ENCODE measurements around the gene SUMO1. TPM values are rescaled to one million over a fixed set of nuclear protein-coding genes. Genes with fewer than 3 reads are reported as not detected.
"Not testable (repeated sequence)": the region's sequence is repeated elsewhere in the genome, so short reads cannot be mapped to it uniquely, and the experiment has no call there.

Gene SUMO1
- 100 to 1,000 TPM; 101 to 120 TPM for total RNA-seq

DNA sequence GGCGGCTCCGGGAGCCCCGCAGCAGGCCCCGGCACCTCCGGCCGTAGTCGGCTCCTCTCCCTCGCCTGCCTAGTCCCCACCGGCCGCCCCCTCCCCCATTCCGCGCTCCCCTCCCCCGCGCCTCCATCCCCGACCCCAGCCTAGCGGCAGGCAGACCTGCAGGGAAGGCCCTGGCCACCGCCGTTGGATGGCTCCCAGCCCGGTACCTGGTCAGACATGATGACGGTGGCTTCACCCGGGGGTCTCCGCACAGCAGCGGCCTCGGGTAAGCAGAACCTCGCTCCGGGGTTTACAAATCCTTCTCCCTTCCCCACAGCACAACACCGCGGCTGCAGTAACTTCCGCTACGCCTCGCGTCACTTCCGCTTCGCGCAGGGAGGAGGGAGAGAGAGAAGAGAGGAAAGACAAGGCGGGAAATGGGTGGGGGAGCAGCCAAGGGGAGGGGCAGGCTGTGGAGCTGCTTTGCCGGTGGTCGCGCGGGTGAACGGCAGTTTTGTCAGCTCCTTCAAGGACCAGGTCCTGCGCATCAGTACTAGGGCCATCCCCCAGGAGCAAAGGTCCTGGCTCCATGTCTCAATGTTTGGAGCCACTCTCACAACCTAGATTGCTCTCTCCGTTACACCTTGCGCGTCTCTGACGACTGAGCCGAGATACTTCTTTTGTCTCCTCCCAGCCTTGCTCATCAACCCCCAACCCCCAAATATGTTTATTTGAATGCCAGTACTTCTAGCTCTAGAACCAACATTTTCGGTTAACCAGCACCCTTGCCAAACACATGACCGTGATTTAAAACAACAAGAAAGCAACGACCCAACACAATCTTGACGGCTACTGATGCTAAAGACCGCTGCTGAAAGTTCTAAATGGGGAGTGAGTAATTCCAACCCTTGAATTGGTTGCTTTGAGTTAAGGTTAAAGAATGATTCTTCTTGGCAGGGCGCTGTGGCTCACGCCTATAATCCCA is at the start of gene SUMO1:
TSS of gene SUMO1 (minus strand) at position 364 of the 964 bp plus-strand sequence. CDS start at position 218, 146 bp downstream.
- peaks cover 31% of the 10 kb centered on the region for H3K4me1 Mint-ChIP-seq
- peak; percentile 95 for DNase-seq
- H3K9me3 Mint-ChIP-seq, result peaks cover 5% of the 10 kb centered on the region
- peak within 1 kb of the TSS; percentile 88 for H3K4me3 Mint-ChIP-seq
- H3K27ac Mint-ChIP-seq, result peak within 1 kb of the TSS; percentile 97
- ChIA-PET CTCF (interaction anchor here (0.6 to 1.3 kb wide), 2 partner anchors 34 to 120 kb away, joined by 3 read pairs; no protein-coding TSS in a partner anchor), POLR2A (no interaction called here)
- H3K27me3 Mint-ChIP-seq, result no peaks in the 10 kb centered on the region
- H3K36me3 Mint-ChIP-seq (ENCODE audit: low read depth), result peaks cover 4% of the 10 kb centered on the region

DNA sequence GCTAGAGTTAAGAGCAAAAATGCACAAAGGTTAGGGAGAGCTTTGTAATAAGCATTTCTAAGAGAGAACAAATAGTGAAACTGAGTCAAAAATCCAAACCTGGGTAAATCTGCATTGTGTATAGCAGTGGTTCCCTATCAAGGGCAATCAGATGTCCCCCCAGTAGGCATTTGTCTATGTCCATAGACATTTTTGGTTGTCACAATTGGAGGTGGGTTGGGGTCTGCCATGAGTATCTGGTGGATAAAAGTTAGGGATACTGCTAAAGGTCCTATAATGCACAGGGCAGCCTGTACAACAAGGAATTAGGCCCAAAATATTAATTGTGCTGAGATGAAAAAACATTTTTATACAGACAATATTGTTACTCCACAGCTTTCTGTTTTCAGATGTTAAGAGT is 48.2 kb upstream of the SUMO1 start:
- Mint-ChIP-seq H3K9me3 (no peaks in the 10 kb centered on the region), H3K4me1 (peaks cover under 1% of the 10 kb centered on the region), H3K27me3 (no peaks in the 10 kb centered on the region), H3K36me3 (ENCODE audit: low read depth) (peaks cover 53% of the 10 kb centered on the region), H3K27ac (no peak overlapping the region), H3K4me3 (no peak overlapping the region)
- no peak for DNase-seq
- ChIA-PET CTCF (interaction anchor here (0.6 to 1.1 kb wide), 5 partner anchors 8 to 1656 kb away, joined by 3 to 6 read pairs (median 4); no protein-coding TSS in a partner anchor), POLR2A (no interaction called here)

DNA sequence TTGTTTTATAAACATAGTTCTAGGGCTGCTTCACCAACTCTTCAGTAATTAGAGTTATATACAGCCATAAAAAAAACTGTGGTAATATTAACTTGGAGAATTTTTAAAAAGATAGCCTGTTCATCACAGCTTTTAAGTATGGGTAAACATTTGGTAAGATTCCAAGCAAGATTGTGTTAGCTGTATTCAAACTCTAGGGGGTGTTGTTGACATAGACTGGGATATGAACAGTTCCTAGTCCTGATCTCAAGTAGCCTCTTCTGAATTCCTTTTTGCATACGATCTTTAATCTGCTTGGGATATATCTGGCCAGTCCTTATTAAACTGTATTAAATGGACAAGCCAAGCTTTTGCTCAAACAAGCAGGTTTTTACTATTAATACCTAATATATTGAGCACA is 40.5 kb upstream of the SUMO1 start:
- no peak overlapping the region for H3K4me3 Mint-ChIP-seq
- H3K36me3 Mint-ChIP-seq (ENCODE audit: low read depth), result peaks cover 40% of the 10 kb centered on the region
- peak overlapping the region; percentile 50 for H3K27ac Mint-ChIP-seq
- peaks cover 27% of the 10 kb centered on the region for H3K4me1 Mint-ChIP-seq
- ChIA-PET CTCF (interaction anchor here (0.7 to 2.1 kb wide), 2 partner anchors 11 to 65 kb away, joined by 3 to 9 read pairs; no protein-coding TSS in a partner anchor), POLR2A (no interaction called here)
- DNase-seq, result no peak
- no peaks in the 10 kb centered on the region for H3K27me3 Mint-ChIP-seq
- H3K9me3 Mint-ChIP-seq, result no peaks in the 10 kb centered on the region

DNA sequence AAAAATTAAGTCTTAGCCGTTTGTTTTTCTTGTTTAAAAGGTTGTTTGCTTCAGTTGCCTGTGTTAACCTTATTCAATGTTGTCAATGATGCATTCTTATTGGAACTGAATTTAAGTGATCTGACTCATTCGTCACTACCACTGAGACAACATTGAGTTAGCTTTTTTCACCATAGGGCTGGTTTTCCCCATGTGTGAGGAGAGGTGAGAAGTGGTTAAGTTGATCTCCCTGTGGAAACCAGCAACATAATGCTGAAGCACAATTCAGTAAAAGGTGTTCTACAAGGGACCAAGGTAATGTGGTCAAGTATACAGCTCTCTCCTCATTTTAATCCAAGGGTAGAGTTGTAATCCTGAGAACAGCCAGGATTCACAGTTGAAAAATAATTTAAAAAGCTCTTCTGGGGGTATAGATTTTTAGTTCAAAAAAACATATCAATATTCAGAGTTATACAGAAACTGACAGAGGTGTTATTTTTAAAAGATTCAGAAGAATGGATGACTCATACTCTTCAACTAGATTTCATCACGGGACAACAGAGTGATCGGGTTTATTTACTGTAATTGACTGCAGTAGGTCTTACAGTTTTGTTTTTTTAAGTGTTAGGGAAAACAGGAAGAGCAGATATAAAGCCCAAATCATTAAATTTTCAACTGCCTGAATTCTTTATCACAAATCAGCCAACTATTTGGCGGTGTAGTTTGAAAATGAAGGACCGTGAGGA is 39.8 kb upstream of the SUMO1 start:
- no peaks in the 10 kb centered on the region for H3K9me3 Mint-ChIP-seq
- peaks cover 40% of the 10 kb centered on the region for H3K36me3 Mint-ChIP-seq (ENCODE audit: low read depth)
- no peaks in the 10 kb centered on the region for H3K27me3 Mint-ChIP-seq
- H3K27ac Mint-ChIP-seq, result peak overlapping the region; percentile 73
- H3K4me3 Mint-ChIP-seq, result no peak overlapping the region
- no peak for DNase-seq
- ChIA-PET POLR2A (interaction anchor here (0.6 kb wide), 1 partner anchor 9 kb away, joined by 3 read pairs; no protein-coding TSS in a partner anchor), CTCF (interaction anchor here (0.6 to 2.1 kb wide), 10 partner anchors 9 to 1314 kb away, joined by 3 to 9 read pairs (median 3); no protein-coding TSS in a partner anchor)
- peaks cover 27% of the 10 kb centered on the region for H3K4me1 Mint-ChIP-seq

DNA sequence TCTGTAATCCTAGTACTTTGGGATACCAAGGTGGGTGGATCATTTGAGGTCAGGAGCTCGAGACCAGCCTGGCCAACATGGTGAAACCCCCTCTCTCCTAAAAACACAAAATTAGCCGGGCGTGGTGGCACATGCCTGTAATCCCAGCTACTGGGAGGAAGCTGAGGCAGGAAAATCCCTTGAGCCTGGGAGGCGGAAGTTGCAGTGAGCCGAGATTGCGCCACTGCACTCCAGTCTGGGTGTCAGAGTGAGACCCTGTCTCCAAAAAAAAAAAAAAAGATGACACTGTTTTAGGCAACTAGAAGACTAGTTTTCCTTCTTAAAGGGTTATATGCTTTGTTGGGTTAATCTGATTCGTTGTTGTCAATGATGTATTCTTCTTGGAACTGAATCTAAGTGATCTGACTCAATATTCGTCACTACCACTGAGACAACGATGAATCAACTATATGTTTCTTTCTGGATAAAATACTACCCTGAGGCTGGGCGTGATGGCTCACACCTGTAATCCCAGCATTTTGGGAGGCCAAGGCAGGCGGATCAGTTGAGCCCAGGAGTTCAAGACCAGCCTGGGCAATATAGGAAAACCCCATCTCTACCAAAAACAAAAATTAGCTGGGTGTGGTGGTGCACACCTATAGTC is 37.8 kb upstream of the SUMO1 start:
- POLR2A ChIA-PET, result interaction anchor here (0.5 kb wide), 1 partner anchor 9 kb away, joined by 4 read pairs; no protein-coding TSS in a partner anchor
- not testable (repeated sequence) for DNase-seq, H3K4me3 Mint-ChIP-seq

DNA sequence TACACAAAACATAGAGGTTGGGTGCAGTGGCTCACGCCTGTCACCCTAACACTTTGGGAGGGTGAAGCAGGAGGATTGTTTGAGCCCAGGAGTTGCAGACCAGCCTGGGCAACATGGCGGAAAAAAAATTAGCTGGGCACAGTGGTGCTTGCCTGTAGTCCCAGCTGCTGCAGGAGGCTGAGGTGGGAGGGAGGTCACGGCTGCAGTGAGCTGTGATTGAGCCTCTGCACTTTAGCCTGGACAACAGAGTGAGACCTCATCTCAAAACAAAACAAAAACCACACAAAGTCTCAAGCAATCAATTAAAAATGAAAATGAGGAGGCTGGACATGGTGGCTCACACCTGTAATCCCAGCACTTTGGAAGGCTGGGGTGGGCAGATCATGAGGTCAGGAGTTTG is 32.1 kb upstream of the SUMO1 start:
- H3K27me3 Mint-ChIP-seq, result no peaks in the 10 kb centered on the region
- ChIA-PET CTCF (no interaction called here), POLR2A (interaction anchor here (0.6 kb wide), 1 partner anchor 89 kb away, joined by 10 read pairs; no protein-coding TSS in a partner anchor)
- H3K27ac Mint-ChIP-seq, result peak overlapping the region; percentile 80
- peaks cover 29% of the 10 kb centered on the region for H3K4me1 Mint-ChIP-seq
- DNase-seq, result no peak
- H3K36me3 Mint-ChIP-seq (ENCODE audit: low read depth), result peaks cover 9% of the 10 kb centered on the region
- H3K4me3 Mint-ChIP-seq, result peak overlapping the region; percentile 46
- H3K9me3 Mint-ChIP-seq, result no peaks in the 10 kb centered on the region

More for the DNA sequence above, 37.8 kb upstream of the SUMO1 start:
- not testable (repeated sequence) for H3K27me3 Mint-ChIP-seq, H3K9me3 Mint-ChIP-seq
- peak overlapping the region; percentile 41 for H3K27ac Mint-ChIP-seq
- CTCF ChIA-PET, result interaction anchor here (0.8 to 1.3 kb wide), 3 partner anchors 9 to 23 kb away, joined by 3 to 5 read pairs (median 3); no protein-coding TSS in a partner anchor
- H3K4me1 Mint-ChIP-seq, result peaks cover 36% of the 10 kb centered on the region
- H3K36me3 Mint-ChIP-seq (ENCODE audit: low read depth), result peaks cover 26% of the 10 kb centered on the region

DNA sequence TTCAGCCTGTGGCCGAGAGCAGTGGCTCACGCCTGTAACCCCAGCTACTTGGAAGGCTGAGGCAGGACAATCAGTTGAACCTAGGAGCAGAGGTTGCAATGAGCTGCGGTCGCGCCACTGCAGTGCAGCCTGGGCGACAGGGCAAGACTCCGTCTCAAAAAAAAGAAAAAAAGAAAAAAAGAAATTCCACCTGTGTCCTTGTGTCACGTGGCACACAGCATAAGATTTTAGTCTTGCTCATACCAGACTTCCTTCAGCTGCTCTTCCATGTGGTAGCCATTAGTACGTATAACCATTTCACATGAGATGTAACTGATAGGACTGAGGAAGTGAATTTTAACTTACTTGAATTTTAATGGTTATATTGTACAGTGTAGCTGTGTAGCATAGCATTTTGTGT is 31.2 kb upstream of the SUMO1 start:
- H3K27me3 Mint-ChIP-seq, result no peaks in the 10 kb centered on the region
- H3K4me1 Mint-ChIP-seq, result peaks cover 26% of the 10 kb centered on the region
- H3K36me3 Mint-ChIP-seq (ENCODE audit: low read depth), result peaks cover 5% of the 10 kb centered on the region
- peak overlapping the region; percentile 80 for H3K27ac Mint-ChIP-seq
- CTCF ChIA-PET, result interaction anchor here (0.6 to 0.8 kb wide), 2 partner anchors 8 to 90 kb away, joined by 3 read pairs; no protein-coding TSS in a partner anchor
- H3K9me3 Mint-ChIP-seq, result no peaks in the 10 kb centered on the region
- DNase-seq, result no peak
- peak overlapping the region; percentile 44 for H3K4me3 Mint-ChIP-seq
- POLR2A ChIA-PET, result interaction anchor here (0.6 kb wide), 1 partner anchor 29 kb away, joined by 3 read pairs; no protein-coding TSS in a partner anchor

DNA sequence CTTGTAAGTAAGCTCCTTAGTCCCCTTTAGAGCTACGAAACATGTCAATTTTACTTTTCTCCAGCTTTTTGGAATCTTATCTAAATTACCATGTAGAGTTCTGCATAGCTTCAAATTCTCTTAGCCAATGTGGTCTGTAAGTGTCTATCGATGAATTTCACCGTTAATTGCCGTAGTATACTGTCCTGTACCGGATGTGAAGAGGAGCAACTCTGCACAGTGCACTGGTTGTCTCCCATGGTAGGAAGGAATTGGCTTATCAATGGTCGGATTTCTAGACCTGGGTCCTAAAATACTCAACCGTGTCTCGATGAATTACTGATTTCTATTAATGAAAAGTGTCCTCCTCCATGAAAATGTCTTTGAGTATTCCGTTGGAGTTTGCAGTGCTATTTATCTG is 29.1 kb upstream of the SUMO1 start:
- Mint-ChIP-seq H3K36me3 (ENCODE audit: low read depth) (peaks cover 5% of the 10 kb centered on the region), H3K4me3 (no peak overlapping the region), H3K27ac (no peak overlapping the region), H3K27me3 (no peaks in the 10 kb centered on the region), H3K9me3 (no peaks in the 10 kb centered on the region), H3K4me1 (peaks cover 26% of the 10 kb centered on the region)
- peak; percentile 30 for DNase-seq
- CTCF ChIA-PET, result interaction anchor here (1.0 to 2.4 kb wide), 3 partner anchors 9 to 37 kb away, joined by 3 to 9 read pairs (median 3); no protein-coding TSS in a partner anchor
- POLR2A ChIA-PET, result no interaction called here

DNA sequence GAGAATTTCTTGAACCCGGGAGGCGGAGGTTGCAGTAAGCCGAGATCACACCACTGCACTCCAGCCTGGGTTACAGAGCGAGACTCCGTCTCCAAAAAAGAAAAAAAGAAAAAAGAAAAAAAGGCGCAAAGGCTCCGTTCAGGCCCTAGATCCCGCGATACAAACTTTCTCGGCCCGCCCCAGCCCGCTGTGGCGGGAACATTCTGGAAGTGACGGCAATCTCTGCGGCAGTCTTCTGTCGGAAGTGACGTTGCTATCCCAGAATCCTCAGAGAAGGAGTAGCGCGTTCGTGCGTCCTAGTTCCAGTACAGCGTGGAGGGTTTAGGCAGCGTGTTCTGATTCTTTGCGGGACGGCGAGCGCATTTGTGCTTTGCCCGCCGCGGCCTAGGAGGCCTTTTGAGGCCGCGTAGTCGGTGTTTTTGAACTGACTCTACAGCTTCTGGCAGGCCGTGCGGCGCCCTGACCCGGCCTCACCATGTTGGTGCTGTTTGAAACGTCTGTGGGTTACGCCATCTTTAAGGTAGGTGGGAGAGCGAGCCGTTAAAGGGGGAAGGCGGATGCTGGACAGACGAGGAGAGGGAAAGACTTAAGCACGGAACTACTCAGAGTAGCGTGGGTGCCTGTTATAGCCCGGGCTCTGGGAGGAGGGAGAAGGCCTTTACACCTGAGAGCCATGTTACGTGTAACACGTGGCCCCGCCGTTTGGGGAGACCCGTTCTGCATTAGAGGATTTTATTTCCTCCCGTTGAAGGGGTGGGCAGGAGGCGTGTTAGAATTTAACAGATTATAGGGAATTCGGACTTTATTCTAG is 27.3 kb upstream of the SUMO1 start, which contains the start of gene NOP58:
TSS of gene NOP58 (plus strand) at position 297 of the 811 bp plus-strand sequence. CDS start at position 476, 179 bp downstream.
- Mint-ChIP-seq H3K4me3 (peak within 1 kb of the TSS; percentile 63), H3K36me3 (ENCODE audit: low read depth) (peaks cover 5% of the 10 kb centered on the region), H3K9me3 (no peaks in the 10 kb centered on the region), H3K4me1 (peaks cover 19% of the 10 kb centered on the region), H3K27ac (peak within 1 kb of the TSS; percentile 85), H3K27me3 (no peaks in the 10 kb centered on the region)
- POLR2A ChIA-PET, result interaction anchor here (0.7 kb wide), 1 partner anchor 11 kb away, joined by 4 read pairs; no protein-coding TSS in a partner anchor
- CTCF ChIA-PET, result interaction anchor here (0.6 to 1.3 kb wide), 3 partner anchors 11 to 263 kb away, joined by 3 to 5 read pairs (median 4); no protein-coding TSS in a partner anchor
- DNase-seq, result peak; percentile 95

DNA sequence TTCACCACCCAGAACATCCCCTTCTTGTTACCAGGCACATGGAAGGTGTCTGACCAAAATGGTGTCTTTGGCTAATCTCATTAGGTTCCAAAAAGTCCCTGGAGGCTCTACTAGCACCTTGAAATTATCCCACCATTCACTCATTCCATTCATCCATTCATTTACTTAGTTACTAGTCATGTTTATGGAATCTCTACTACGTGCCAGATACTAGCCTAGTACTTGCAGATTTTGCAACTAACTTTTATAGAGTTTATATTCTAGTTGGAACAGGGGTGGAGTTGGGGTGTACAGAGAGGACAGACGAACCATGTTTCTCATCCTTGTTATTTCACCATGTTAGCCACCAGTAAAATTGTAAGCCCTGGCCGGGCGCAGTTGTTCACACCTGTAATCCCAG is 23.1 kb upstream of the SUMO1 start:
- no peak overlapping the region for H3K27ac Mint-ChIP-seq
- POLR2A ChIA-PET, result no interaction called here
- CTCF ChIA-PET, result no interaction called here

DNA sequence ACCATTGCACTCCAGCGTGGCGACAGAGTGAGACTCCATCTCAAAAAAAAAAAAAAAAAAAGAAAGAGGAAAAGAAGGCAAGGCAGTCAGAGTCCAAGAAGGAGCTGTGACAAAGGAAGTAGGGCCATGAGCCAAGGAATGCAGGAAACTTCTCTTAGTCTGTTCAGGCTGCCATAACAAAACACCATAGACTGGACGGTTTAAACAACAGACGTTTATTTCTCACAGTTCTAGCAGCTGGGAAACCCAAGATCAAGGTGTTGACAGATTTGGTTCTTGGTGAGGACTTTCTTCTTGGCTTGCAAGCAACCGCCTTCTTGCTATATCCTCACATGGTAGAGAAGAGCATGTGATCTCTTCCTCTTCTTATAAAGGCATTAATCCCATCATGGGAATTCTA is 13.1 kb upstream of the SUMO1 start:
- Mint-ChIP-seq H3K4me3 (no peak overlapping the region), H3K36me3 (ENCODE audit: low read depth) (no peaks in the 10 kb centered on the region), H3K27me3 (peaks cover 4% of the 10 kb centered on the region), H3K4me1 (peaks cover 6% of the 10 kb centered on the region), H3K9me3 (peaks cover 4% of the 10 kb centered on the region), H3K27ac (no peak overlapping the region)
- ChIA-PET CTCF (interaction anchor here (0.6 to 0.8 kb wide), 2 partner anchors 10 to 1011 kb away, joined by 4 read pairs; no protein-coding TSS in a partner anchor), POLR2A (no interaction called here)
- DNase-seq, result no peak

More for the DNA sequence above, 23.1 kb upstream of the SUMO1 start:
- peaks cover 7% of the 10 kb centered on the region for H3K4me1 Mint-ChIP-seq
- no peaks in the 10 kb centered on the region for H3K9me3 Mint-ChIP-seq
- no peak for DNase-seq
- H3K36me3 Mint-ChIP-seq (ENCODE audit: low read depth), result no peaks in the 10 kb centered on the region
- no peaks in the 10 kb centered on the region for H3K27me3 Mint-ChIP-seq
- H3K4me3 Mint-ChIP-seq, result no peak overlapping the region
